Left hindlimb (tissue), 1 donor: ENCODE measurements around the gene CFC1.
"Not testable (repeated sequence)": the region's sequence is repeated elsewhere in the genome, so short reads cannot be mapped to it uniquely, and the experiment has no call there.

ENCODE experiments used
- DNase-seq: peaks from one replicate; pipeline ENCODE4 v3.0.0-alpha.2; 2018

The CFC1 gene

GRCh38 chr2:130599393-130599792 lies at the start of gene CFC1:
Gene CFC1, minus strand, starts transcription at chr2:130599575. Its CDS starts 288 bp downstream, at chr2:130599287.
- DNase-seq: not testable (repeated sequence)

GRCh38 chr2:130641688-130642087 lies 42.3 kb upstream of the CFC1 start:
- DNase-seq: not testable (repeated sequence)

GRCh38 chr2:130638973-130639372 lies 39.6 kb upstream of the CFC1 start:
- not testable (repeated sequence) for DNase-seq

- not testable (repeated sequence) for DNase-seq
These were observed 29.6 kb upstream of the CFC1 start for GRCh38 chr2:130628784-130629475.

GRCh38 chr2:130611140-130611539 lies 11.8 kb upstream of the CFC1 start, which contains the start of gene POTEJ:
Gene POTEJ, plus strand, starts transcription at chr2:130611440. Its CDS starts 93 bp downstream, at chr2:130611533.
- not testable (repeated sequence) for DNase-seq

- DNase-seq: not testable (repeated sequence)
These were observed 11.1 kb upstream of the CFC1 start for GRCh38 chr2:130610486-130610885.

DNA sequence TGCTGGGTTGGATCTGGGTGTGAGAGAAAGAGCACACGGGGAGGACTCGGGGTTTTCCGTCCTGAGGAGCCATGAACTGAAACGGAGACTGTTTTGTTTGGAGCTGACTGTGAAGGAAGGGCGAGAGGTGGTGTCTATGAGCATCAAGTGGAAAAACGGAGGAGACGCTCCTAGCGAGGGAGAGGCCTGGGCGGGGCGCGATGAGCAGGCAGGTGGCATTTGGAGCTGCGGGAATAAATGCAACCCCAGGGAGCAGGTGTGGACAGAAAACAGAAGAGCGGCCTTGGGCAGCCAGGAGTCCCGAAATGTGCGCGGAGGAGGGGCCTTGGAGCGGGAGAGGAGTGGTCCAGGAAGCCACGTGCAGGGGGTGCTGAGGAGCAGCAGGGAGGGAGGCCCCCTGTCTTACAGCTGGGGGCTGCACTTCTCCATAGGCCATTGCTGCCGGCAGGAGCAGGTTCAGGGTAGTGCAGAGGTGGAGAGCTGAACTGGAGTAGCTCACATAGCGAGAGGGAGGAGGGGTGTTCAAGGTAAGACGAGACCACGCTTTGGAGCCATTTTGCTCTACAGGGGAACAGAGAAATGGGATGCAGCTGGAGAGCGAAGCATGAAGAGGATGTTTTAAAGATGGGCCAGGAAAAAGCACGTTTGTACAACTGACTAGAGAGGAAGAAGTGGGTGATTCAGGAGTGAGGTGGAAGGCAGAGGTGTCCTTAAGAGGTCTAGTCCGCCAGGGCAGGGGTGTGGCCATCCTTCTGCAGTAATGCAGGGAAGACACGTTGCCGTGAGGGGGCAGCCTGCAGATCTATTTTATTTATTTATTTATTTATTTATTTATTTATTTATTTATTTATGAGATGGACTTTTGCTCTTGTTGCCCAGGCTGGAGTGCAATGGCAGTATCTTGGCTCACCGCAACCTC lies 9.9 kb upstream of the CFC1 start:
- DNase-seq: not testable (repeated sequence)

GRCh38 chr2:130608276-130609001 lies 9.1 kb upstream of the CFC1 start:
- DNase-seq: not testable (repeated sequence)

DNA sequence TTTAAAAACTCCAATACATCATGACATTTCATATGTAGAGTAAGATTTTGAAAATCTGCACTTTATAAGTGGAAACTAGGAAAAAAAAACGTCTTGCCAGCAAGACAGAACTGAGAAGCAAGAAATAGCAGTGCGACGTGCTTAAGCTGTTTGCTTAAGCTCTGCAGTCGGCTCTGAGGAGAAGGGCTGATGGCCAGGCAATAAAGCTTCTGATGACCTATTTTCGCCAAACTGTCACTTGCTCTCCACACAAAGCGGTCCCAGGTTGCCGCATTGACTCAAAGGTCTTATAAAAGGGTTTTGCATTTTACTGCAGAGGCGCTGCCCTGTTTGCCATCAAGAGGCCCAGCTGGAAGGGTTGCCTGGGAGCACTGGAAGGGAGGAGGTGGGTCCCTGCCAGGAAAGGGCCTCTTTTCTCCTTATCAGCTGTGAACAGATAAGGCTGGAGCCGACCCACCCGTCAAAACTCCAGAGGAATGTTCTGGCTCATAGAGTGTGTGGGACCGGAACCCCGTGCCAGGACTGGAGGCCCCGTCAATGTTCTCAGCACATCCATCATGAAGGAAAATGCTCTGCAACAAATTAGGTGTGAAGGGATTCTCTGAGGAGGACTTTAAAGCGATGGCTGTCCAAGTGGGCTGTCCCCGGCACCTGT lies 2.4 kb upstream of the CFC1 start:
- DNase-seq: not testable (repeated sequence)

DNA sequence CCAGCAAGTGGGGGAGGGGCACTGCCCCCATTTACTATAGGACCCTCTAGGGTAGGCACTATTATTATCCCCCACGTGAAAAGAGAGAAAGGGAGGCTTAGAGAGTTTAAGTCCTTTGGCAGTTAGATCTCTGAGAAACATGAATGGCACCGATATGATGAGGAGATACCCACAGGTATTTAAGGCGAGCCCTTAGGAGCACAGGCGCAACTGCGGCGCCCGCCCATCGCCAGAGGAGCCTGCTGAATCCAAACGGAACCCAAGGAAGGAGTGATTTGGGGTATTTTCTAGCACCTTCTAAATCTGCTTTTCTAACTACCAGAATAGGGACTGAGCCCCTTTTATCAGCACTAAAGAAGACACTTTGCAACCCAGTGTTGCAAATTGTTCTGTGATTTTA lies 551 bp upstream of the CFC1 start:
- not testable (repeated sequence) for DNase-seq

DNA sequence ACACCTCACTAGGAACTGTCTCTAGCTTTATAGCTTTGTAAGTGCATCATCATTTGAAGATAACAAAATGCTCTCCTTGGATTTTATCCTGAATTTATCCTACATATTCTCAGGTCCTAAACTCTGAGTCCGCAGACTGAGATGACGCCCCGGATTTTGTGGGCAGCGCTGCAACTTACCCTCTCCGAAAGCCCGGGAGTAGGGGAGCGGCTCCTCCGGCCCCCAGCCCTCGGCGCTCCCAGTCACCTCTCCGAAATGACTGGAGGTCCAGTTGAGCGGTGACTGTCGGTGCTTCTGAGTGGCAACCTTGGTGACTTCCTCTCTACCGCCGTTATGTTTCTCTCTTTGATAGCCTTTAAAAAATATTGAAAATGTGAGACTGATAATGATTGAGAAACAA lies 912 bp downstream of the CFC1 start:
- not testable (repeated sequence) for DNase-seq

DNA sequence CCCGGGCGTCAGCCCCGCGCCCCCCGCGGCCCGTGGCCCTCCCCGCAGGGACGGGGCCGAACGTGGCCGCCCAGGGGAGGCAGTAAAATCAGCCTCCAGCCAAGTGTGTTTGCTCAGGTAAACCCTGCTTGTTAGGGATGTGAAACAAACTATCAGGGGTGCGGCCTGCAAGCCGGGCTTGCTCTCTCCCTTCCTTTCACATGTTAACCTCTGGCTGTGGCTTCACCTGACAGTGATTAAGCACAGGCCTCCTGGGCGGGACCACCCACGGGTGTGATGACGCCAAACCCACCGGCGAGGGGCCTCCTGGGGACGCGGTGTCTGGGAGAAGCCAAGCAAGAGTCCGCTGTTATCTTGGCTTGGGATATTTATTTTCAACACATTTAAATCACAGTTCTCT lies 1.4 kb downstream of the CFC1 start:
- not testable (repeated sequence) for DNase-seq

- not testable (repeated sequence) for DNase-seq
These were observed 2.6 kb downstream of the CFC1 start for GRCh38 chr2:130596757-130597156.

DNA sequence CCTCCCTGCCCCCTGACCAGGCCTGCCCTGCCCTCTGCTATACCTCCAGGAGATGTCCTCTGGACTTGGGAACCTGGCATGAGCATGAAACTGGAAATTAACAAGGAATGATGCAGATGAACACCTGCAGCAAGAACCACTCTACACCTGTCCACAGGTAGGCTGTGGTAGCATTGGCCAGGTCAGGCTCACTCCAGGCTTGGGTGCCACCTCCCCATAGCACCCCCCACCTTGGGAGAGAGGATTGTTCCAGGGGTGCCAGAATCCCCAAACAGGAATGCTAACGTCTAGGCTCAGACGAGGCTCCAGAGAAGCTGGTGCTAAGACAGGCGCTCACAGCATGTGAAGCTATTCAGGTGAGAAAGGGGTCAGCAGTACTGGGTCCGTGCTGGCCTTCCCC lies 5.4 kb downstream of the CFC1 start:
- DNase-seq: peak; percentile 3

GRCh38 chr2:130592791-130593414 lies 6.5 kb downstream of the CFC1 start:
- DNase-seq: not testable (repeated sequence)

DNA sequence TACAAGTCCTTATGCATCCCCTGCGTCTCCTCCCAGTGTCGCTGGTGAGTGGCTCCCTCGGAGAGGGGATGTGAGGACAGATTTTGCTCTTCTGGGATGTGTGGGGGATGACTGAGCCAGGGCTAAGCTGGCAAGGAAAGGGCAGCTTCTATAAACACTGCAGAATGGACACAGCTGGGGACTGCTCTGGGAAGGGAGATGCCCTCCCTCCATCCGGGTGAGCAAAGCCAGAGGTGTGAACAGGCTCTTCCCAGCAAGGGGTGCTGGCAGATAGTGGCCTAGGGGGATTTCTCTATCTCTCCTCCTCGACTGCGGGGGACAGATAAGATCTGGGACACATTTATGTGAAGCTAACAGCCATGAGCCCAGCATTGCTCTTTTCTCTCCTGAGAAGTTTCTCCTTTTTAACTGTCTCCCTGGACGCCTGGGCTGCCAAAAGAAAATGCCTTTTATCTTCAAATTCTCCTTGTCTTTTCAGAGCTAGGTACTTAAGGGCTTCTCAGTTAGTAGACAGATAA lies 8.5 kb downstream of the CFC1 start:
- not testable (repeated sequence) for DNase-seq

- DNase-seq: not testable (repeated sequence)
These were observed 9.1 kb downstream of the CFC1 start for GRCh38 chr2:130590170-130590841.

DNA sequence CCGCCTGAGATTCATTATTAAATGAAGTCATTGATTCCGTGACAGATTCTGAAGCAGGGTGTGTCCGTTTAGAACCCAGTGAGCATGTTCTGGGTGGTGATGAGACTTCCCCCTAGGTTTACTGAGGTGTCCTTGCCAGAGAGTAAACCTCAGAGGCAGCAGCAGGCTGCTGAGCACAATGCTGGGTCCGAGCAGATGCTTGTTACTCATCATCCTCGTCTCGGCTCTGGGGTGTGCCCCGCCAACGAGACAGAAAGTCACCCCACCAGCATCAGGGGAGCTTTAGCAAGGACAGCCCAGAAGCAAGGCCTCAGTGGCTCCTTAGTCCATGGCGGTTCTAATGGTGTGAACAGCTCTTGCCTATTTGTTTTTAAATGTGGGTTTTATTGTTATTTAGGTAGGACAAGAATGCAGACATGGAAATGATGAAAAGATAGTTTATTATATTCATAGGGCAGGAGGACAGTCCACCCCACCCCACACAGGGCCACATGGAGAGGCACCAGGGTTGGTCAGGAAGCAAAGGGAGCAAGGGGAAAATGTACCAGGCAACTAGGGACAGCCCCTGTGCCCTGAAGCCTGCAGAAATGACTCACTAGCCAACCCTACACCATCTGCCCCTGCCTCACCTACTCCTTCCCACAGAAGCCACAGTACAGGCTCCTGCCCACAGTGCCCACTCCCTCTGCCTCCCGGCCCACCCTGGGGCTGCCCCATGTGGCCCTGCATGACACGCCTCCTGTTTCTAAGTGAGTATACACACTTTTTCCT lies 10.5 kb downstream of the CFC1 start:
- DNase-seq: not testable (repeated sequence)

- not testable (repeated sequence) for DNase-seq
These were observed 14.6 kb downstream of the CFC1 start for GRCh38 chr2:130584726-130585125.

DNA sequence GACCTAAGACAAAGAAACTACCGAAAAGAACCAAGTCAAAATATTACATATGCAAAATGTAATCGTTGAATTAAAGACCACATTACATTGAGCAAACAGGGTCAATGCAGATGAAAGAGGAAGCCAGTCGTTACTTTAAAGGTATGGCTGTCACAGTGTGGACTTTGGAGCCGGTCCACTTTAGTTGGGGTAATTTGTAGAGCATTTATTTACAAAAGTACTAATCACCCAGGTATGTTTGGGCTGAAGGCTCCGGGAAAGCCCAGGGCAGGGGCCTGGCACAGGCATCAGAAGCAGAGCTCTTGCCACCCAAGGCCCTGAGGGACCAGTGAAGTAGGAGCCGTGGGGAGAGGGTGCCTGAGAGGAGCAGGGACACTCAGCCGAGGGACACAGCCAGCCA lies 15.8 kb downstream of the CFC1 start:
- not testable (repeated sequence) for DNase-seq
